HepG2 (cell line): ENCODE results near the gene MEPCE. TPM values are rescaled to one million over a fixed set of nuclear protein-coding genes. Genes with fewer than 3 reads are reported as not detected.
A peak's percentile ranks its signal among the peaks of the same experiment; 100 is the strongest.

Experiments
- ATAC-seq: fragments of 200-7000 bp; cut with Tn5 transposase; 3 replicates; pipeline ENCODE4 v1.9.1; 2020; ENCODE audit warnings: mild to moderate bottlenecking, moderate library complexity
- BruUV-seq: library from RNA; stranded (reverse); fragments of 400-500 nt; replicated peaks from 2 replicates; lab custom pipeline; 2021; lab: Mats Ljungman, UMichigan
- CTCF ChIA-PET: fragments of 300-600 bp; formaldehyde crosslinking; extraction: SDS; loops from one replicate; lab custom pipeline; 2021; ENCODE audit warnings: low total read pairs, inconsistent platforms, low intra/inter-chr PET ratio; lab: Yijun Ruan, JAX
- POLR2A ChIA-PET: fragments of 350-600 bp; sonication (Branson Sonifier 250); formaldehyde crosslinking; loops from one replicate; lab custom pipeline; 2020; ENCODE audit warnings: antibody characterized with exemption, inconsistent platforms; lab: Yijun Ruan, JAX
- DNase-seq: peaks from one replicate; pipeline ENCODE4 v3.0.0-alpha.2; 2015; ENCODE audit warnings: low spot score
- FAIRE-seq: peaks from 3 replicates; lab custom pipeline; 2011; peaks lifted over from hg19 to GRCh38; lab: Jason Lieb, UNC
- H2AFZ ChIP-seq: one replicate; pipeline ENCODE4 v1.6.1; 2011; ENCODE audit warnings: low read length, inconsistent platforms
- H3K27ac ChIP-seq: fragments of 300-600 bp; 3 replicates; pipeline ENCODE4 v1.8.0; 2011; ENCODE audit warnings: mixed run types, mild to moderate bottlenecking, mixed read lengths, low read length, inconsistent platforms; ENCODE audit not compliant: insufficient read depth; ENCODE audit errors: extremely low read length
- H3K27me3 ChIP-seq, 2 experiments: fragments of 200-600 bp in 1 of 2; 2 replicates in 1 of 2; 3 replicates in 1 of 2; pipeline versions ENCODE4 v1.6.0 to v1.8.0; 2011; ENCODE audit warnings: low read length in 2 of 2, mild to moderate bottlenecking in 2 of 2, moderate library complexity in 2 of 2, inconsistent platforms in 1 of 2; ENCODE audit not compliant: insufficient read depth in 2 of 2, control insufficient read depth in 1 of 2
- H3K36me3 ChIP-seq, 2 experiments: fragments of 200-600 bp in 1 of 2; replicated peaks in 1 of 2; 2 replicates in 1 of 2; 3 replicates in 1 of 2; pipeline versions ENCODE4 v1.5.1 to v1.8.0; 2011; ENCODE audit warnings: low read length in 2 of 2, inconsistent platforms in 1 of 2; ENCODE audit not compliant: insufficient read depth in 2 of 2, control insufficient read depth in 1 of 2
- H3K4me1 ChIP-seq: 2 replicates; pipeline ENCODE4 v1.5.1; 2012; ENCODE audit warnings: low read length, inconsistent platforms; ENCODE audit not compliant: insufficient read depth
- H3K4me2 ChIP-seq: 2 replicates; pipeline ENCODE4 v1.6.0; 2011; ENCODE audit warnings: low read depth, low read length, inconsistent platforms
- H3K4me3 ChIP-seq, 3 experiments: fragments of 200-600 bp in 1 of 3; sonication (generic), shearing (Covaris generic) in 1 of 3; replicated peaks in 1 of 3; 2 replicates each; pipeline ENCODE4 v1.5.1; 2011 to 2016; ENCODE audit warnings: low read length in 3 of 3, inconsistent platforms in 2 of 3, low read depth in 2 of 3, mild to moderate bottlenecking in 2 of 3, control low read depth in 1 of 3, mixed read lengths in 1 of 3; ENCODE audit not compliant: insufficient read depth in 1 of 3
- H3K79me2 ChIP-seq: one replicate; pipeline ENCODE4 v1.6.1; 2011; ENCODE audit warnings: low read length, inconsistent platforms; ENCODE audit not compliant: insufficient read depth
- H3K9ac ChIP-seq: 2 replicates; pipeline ENCODE4 v1.6.0; 2011; ENCODE audit warnings: mild to moderate bottlenecking, low read depth, low read length, inconsistent platforms; ENCODE audit not compliant: insufficient read depth
- H3K9me3 ChIP-seq: 2 replicates; pipeline ENCODE4 v1.5.1; 2012; ENCODE audit warnings: mild to moderate bottlenecking, low read length
- H4K20me1 ChIP-seq: 2 replicates; pipeline ENCODE4 v1.6.0; 2011; ENCODE audit warnings: inconsistent platforms, mild to moderate bottlenecking, low read length, moderate library complexity; ENCODE audit not compliant: insufficient read depth
- AGO2 ChIP-seq: fragments of 200-400 bp; formaldehyde crosslinking; optimal IDR thresholded peaks from 2 replicates; pipeline ENCODE3; 2017; ENCODE audit warnings: mild to moderate bottlenecking, low read depth, low read length, moderate library complexity
- CBX2 ChIP-seq, 2 experiments: fragments of 200-600 bp in 1 of 2; sonication (generic); formaldehyde crosslinking in 1 of 2; IDR thresholded peaks; 2 replicates each; pipeline versions ENCODE4 v1.7.0 to v1.8.1; 2018 to 2022; ENCODE audit warnings: low read depth in 2 of 2, low read length in 1 of 2, mild to moderate bottlenecking in 1 of 2, missing genetic modification reagents in 1 of 2
- ZNF569 ChIP-seq: sonication (generic); formaldehyde crosslinking; IDR thresholded peaks from 2 replicates; pipeline ENCODE4 v1.5.0; 2020; ENCODE audit warnings: mild to moderate bottlenecking, missing genetic modification reagents, moderate library complexity, borderline replicate concordance
- WGBS: methylation state at CpG from one replicate; pipeline ENCODE4 v1.1.6; 2017; ENCODE audit warnings: low lambda C conversion rate; 5-methylcytosine and 5-hydroxymethylcytosine counted together
- in situ Hi-C: cut with HindIII; loops from 2 replicates; pipeline ENCODE4 v1.10.0; 2017; ENCODE audit warnings: low pct_unique_long_range_greater_than_20kb; ENCODE audit not compliant: extremely low pct_ligation_motif_present
- intact Hi-C: fragments of 100-400 bp; cut with micrococcal nuclease; formaldehyde crosslinking; loops from one replicate; pipeline ENCODE4 v1.10.0; 2022; ENCODE audit not compliant: unreplicated experiment
- polyA plus RNA-seq, 8 experiments: library from polyadenylated mRNA; depleted of rRNA in 3 of 8; stranded (reverse) in 7 of 8; unstranded in 1 of 8; fragments of >200 nt; fragmentation: Illumina TruSeq in 4 of 8; extraction: Trizol in 4 of 8; gene quantifications; 2 replicates each; pipeline versions ENCODE4 v1.2.1 to v1.2.3, GENCODE V29; 2011 to 2016; ENCODE audit warnings: low read depth in 4 of 8, missing spikeins in 1 of 8, mixed read lengths in 1 of 8; ENCODE audit not compliant: insufficient read depth in 1 of 8
- total RNA-seq, 5 experiments: library from RNA; depleted of rRNA; stranded (reverse); fragments of >200 nt; fragmentation: Illumina TruSeq; extraction: Trizol; gene quantifications; 2 replicates each; pipeline ENCODE4 v1.2.3, GENCODE V29; 2016; ENCODE audit warnings: low read depth in 1 of 5

Gene MEPCE
- total and polyA plus RNA-seq, 2 of the 13 experiments (the other 11 are each of a cell fraction or from before 2014, with no cell fraction given) = 12.3 to 26.0 TPM

GRCh38 chr7:100465702-100466311 lies 36.2 kb downstream of the MEPCE start (continued):
- no peak for TF ChIP-seq CBX2 (IDR thresholded peaks at IDR 0.05; ENCODE audit: low read depth, low read length)
- TF ChIP-seq CBX2 (CRISPR knock-in tag; IDR thresholded peaks at IDR 0.05; ENCODE audit: low read depth) = no peak

- DNase-seq (no peak), FAIRE-seq (no peak), ATAC-seq (no peak)
- ChIA-PET POLR2A (no interaction called here), CTCF (interaction anchor here (0.7 kb wide), 1 partner anchor 16 kb away, joined by 5 read pairs; no protein-coding TSS in a partner anchor)
- H2AFZ ChIP-seq = no peak overlapping the region
- no peak for TF ChIP-seq ZNF569
- TF ChIP-seq AGO2 = peak; percentile 33
- peaks cover 27% of the 10 kb centered on the region for H3K4me1 ChIP-seq
- in situ Hi-C loops = loop anchor here (10.0 kb wide), 1 partner anchor 228 kb away; the partner anchor contains the start of gene GIGYF1
- H3K27me3 ChIP-seq = peaks cover 0 to 2% of the 10 kb centered on the region in 2 experiments; a peak in 1 of 5 replicates
- H3K9ac ChIP-seq = no peak overlapping the region
- 86% methylated on average over 26 of the region's 32 CpGs for WGBS
- H3K4me3 ChIP-seq = no peak overlapping the region
- H3K36me3 ChIP-seq = no peaks in the 10 kb centered on the region
- intact Hi-C loops = loop anchor here (5.0 kb wide), 1 partner anchor 95 kb away; no protein-coding TSS in a partner anchor
- no peaks in the 10 kb centered on the region for H3K79me2 ChIP-seq
- H3K27ac ChIP-seq = no peak overlapping the region
- H3K9me3 ChIP-seq = no peaks in the 10 kb centered on the region
- no peak overlapping the region for H3K4me2 ChIP-seq
- no peaks in the 10 kb centered on the region for H4K20me1 ChIP-seq
- BruUV-seq = no TSS peak
Observed at GRCh38 chr7:100466653-100467605, 37.3 kb downstream of the MEPCE start.
